ENCODE measurements around the gene ANKRD29.

ANKRD29 gene

GRCh38 chr18:23662309-23663263 is at the start of gene ANKRD29:
ANKRD29 (minus strand) TSS chr18:23662911; CDS start chr18:23662730, 181 bp downstream.
- DNase-seq = peak in 2 of 3 experiments; percentile 65 to 69

DNA sequence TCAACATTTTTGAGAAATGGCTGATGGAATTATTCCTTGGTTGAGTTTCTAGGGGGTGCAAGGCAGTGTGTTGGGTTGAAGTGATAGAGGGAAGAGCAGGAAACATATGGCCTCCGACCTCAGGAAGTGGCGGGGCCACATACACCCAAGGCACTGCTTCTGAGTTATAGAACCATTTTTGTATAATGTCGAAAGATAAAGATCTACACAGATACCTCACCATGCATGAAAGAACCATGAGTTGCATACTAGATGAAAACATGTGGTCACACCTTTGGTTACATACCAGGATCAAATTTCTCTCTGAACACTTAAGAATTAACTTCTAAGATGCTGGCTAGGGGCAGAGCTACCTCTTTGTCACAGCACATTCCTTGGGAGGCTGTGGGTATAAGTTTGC is 49.7 kb upstream of the ANKRD29 start:
- no peak for DNase-seq

GRCh38 chr18:23711426-23711825 is 48.7 kb upstream of the ANKRD29 start:
- no peak for DNase-seq

DNA sequence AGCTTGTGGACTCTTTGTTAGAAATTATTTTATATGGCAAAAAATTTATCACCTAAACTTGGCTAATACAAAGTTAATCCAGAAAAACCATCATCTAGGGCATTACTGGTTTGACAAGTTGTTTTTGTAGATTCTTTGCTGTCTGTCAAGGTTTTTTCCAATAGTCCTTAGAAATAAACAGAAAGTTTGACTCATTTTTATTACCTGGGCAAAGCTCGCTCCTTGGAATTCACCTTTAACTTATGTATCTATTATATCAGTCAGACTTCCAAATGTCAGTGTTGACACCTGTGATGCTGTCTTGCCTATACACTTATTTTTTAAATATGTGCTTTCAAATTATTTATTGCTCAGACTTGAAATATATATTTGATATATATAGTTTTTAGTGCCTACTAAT is 48.2 kb upstream of the ANKRD29 start:
- no peak for DNase-seq

GRCh38 chr18:23710068-23710527 is 47.4 kb upstream of the ANKRD29 start:
- no peak for DNase-seq

DNA sequence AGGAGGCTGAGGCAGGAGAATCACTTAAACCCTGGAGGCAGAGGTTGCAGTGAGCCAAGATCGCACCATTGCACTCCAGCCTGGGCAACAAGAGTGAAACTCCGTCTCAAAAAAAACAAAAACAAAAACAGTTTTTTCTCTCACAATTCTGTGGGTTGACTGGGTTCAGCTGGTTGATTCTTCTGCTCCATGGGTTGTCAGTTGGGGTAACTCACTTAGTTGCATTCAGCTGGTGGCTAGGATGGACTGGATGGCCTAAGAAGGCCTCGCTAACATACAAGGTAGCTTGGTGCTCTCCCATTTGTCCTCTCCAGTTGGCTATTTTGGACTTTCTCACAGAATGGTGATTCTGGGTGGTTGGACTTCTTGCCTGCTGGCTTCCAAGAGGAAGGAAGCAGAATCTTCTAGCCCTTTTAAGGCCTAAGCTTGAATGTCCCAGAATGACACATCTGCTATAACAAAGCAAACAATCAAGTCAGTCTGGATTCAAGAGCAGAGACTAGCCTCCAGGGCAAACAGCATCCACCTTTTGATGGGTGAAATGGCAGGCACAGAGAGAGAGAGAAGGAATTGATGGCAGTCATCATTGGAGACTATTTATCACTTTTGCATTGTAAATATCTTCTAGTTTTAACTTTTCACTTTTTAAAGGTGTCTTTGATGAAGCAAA is 44.4 kb upstream of the ANKRD29 start:
- DNase-seq = peak in 1 of 3 experiments; percentile 11

DNA sequence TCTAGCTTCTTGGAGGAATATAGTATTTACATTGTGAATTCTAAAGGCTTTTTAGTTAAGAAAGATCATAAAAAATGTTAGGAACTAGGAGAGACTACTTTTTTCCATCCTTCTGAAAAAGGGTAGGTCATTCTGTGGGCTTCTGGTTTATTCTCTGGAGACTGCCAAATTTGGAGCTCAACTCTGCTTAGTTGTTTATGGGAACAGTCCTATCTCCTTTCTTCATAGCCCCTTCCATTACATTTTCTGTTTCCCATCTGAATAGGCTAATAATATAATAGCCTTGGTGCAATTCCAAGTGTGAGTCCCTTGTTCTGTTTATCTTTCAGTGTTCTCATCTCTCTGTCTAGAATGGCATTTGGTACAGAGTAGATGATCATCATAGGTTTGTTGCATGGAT is 42.1 kb upstream of the ANKRD29 start:
- DNase-seq = no peak

- DNase-seq = no peak
Measured at GRCh38 chr18:23703987-23704384, 41.3 kb upstream of the ANKRD29 start.

GRCh38 chr18:23703057-23703986 is 40.6 kb upstream of the ANKRD29 start:
- DNase-seq = peak; percentile 24 to 64 (median 50)

GRCh38 chr18:23702606-23703005 is 39.9 kb upstream of the ANKRD29 start:
- no peak for DNase-seq

GRCh38 chr18:23701544-23702064 is 38.9 kb upstream of the ANKRD29 start:
- no peak for DNase-seq

DNA sequence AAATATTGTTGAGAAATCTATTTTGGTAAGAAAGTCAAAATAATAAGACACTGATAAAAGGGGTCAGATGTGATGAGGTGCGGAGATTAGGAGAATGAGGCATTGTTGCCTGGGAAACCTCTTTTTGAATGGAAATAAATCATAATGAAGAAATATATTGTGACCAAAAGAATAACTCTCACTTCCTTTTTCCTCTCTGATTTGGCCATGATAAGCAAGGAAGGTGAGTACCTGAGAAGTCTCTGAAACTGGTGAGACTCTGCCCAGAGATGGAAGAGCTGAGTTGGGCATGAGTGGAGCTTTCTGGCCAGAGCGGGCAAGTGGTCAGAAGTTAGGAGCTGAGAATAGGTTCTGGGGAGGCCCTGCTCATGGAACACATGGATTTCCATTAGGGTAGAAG is 38.3 kb upstream of the ANKRD29 start:
- no peak for DNase-seq

DNA sequence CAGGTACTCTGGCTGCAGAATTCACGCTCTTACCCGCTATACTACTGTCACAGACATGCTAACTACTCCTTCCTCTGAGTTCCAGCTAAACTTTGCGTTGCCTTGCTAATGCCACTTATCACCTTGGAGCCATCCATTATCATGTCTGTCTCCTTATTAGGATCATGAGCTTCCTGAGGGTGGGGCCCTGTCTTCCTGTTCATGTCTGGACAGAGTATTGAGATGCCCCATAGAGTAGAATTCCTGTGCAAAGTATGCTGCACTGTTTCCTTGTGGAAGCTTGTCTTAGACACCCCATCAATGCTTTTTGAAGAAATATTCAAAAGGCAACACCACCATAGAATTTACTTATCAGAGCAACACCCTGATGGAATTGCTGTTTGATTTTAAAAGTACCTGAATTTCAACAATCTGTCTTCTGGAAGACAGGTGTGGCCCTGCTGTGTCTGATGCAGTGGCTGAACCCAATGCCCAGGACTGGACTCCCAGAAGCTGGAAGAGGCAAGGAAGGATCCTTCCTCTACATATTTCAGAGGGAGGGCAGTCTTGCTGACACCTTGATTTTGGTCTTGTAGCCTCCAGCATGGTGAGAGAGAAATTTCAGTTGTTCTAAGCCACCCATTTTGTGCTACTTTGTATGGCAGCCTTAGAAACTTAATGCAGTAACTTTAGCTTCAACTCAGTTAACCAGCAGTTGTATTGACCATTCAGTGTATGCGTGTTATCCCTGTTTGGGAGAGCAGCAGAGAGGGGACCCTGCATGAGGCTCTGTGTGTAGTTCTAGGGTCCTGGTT is 32.1 kb upstream of the ANKRD29 start:
- no peak for DNase-seq

GRCh38 chr18:23693846-23694245 is 31.1 kb upstream of the ANKRD29 start:
- DNase-seq = no peak

GRCh38 chr18:23690505-23691068 is 27.9 kb upstream of the ANKRD29 start:
- DNase-seq = peak in 1 of 3 experiments; percentile 39

GRCh38 chr18:23689616-23690504 is 27.1 kb upstream of the ANKRD29 start:
- peak in 2 of 3 experiments; percentile 82 to 89 for DNase-seq

DNA sequence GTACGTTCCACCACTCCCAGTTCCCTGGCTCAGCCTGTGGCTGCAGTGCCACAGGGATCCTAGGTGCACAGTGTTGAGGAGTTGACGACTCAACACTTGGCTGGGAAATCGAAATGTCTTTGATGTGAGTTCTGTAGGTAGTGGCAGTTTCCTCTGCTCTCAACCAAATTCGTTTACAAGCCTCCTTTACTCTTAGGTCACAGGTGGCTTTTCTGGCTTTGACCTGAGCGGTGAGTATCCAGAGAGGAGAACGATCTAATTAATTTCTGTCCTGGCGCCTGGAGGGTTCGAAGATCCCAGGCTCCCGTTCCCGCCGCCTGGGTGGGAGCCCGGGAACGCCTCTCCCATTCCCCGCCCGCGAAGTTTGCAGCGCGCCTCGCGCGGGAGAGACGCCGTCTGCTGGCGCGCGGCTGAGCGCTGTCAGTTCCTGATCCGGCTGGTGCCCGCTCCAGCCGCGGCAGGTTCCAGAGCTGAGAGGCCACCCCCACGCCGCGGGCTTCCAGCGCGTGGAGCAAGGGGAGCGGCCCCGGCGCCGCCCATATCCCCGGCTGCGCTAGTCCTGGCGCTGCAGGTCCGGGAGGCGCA is 26.4 kb upstream of the ANKRD29 start, which contains the start of gene LAMA3:
Gene LAMA3 (plus strand): TSS at position 423 of the 585 bp plus-strand sequence. CDS start 231 bp downstream, outside the sequence.
- peak; percentile 5 to 89 (median 87) for DNase-seq

GRCh38 chr18:23688528-23688927 is 25.8 kb upstream of the ANKRD29 start:
- DNase-seq = no peak

GRCh38 chr18:23684515-23685197 is 21.9 kb upstream of the ANKRD29 start:
- DNase-seq = no peak

Data from NCI-H1417 (cell line).